ENCODE results near the gene QPRT.

QPRT gene

GRCh38 chr16:29675811-29676643, 3.0 kb upstream of the QPRT start:
- no peak overlapping the region for H3K27ac ChIP-seq (ENCODE audit: extremely low read depth, low read depth, low read length)
- POLR2A ChIA-PET: interaction anchor here (0.7 kb wide), 1 partner anchor 100 kb away, joined by 3 read pairs; no protein-coding TSS in a partner anchor
- no peak overlapping the region for H3K4me3 ChIP-seq (ENCODE audit: low read depth, low read length)
- CTCF ChIA-PET: interaction anchor here (0.6 to 1.3 kb wide), 6 partner anchors 11 to 703 kb away, joined by 3 to 5 read pairs (median 3); no protein-coding TSS in a partner anchor
- H3K4me1 ChIP-seq (ENCODE audit: control insufficient read depth, insufficient read depth, low read length): peaks cover 3% of the 10 kb centered on the region; the same call in 1 of the 2 replicates
- no peaks in the 10 kb centered on the region for H3K9me3 ChIP-seq (ENCODE audit: control insufficient read depth, insufficient read depth, low read depth, low read length)
- no peaks in the 10 kb centered on the region for H3K36me3 ChIP-seq (ENCODE audit: control insufficient read depth in 2 of 2, insufficient read depth in 1 of 2, low read length in 2 of 2)
- TF ChIP-seq ZIC2 (tag by site-specific recombination; IDR thresholded peaks at IDR 0.05) (no peak), ZNF747 (tag by site-specific recombination; IDR thresholded peaks at IDR 0.05) (no peak), ZNF366 (tag by site-specific recombination; conservative IDR thresholded peaks at IDR 0.05) (no peak), ZNF560 (tag by site-specific recombination; IDR thresholded peaks at IDR 0.05; ENCODE audit: borderline replicate concordance) (no peak), ZBTB44 (tag by site-specific recombination; IDR thresholded peaks at IDR 0.05) (no peak), OSR2 (tag by site-specific recombination; IDR thresholded peaks at IDR 0.05) (no peak), ZNF19 (tag by site-specific recombination; IDR thresholded peaks at IDR 0.05; ENCODE audit: low read depth) (no peak), ZNF76 (tag by site-specific recombination; IDR thresholded peaks at IDR 0.05; ENCODE audit: borderline replicate concordance, low read depth) (peak; percentile 26; the same call in 1 of the 2 replicates), ZNF121 (tag by site-specific recombination; IDR thresholded peaks at IDR 0.05) (peak; percentile 93), ZNF548 (tag by site-specific recombination; IDR thresholded peaks at IDR 0.05) (no peak), ZNF670 (tag by site-specific recombination; IDR thresholded peaks at IDR 0.05; ENCODE audit: low read depth) (no peak), ZNF350 (tag by site-specific recombination; IDR thresholded peaks at IDR 0.05) (no peak), OVOL3 (tag by site-specific recombination; IDR thresholded peaks at IDR 0.05) (no peak), ZNF248 (tag by site-specific recombination; IDR thresholded peaks at IDR 0.05) (no peak), ZNF785 (tag by site-specific recombination; IDR thresholded peaks at IDR 0.05) (no peak), ZNF501 (tag by site-specific recombination; IDR thresholded peaks at IDR 0.05) (no peak), ZFP3 (tag by site-specific recombination; IDR thresholded peaks at IDR 0.05; ENCODE audit: low read depth) (no peak), ZNF518A (tag by site-specific recombination; conservative IDR thresholded peaks at IDR 0.05; ENCODE audit: low read depth) (no peak), ZNF280D (tag by site-specific recombination; IDR thresholded peaks at IDR 0.05) (no peak), ZSCAN23 (tag by site-specific recombination; IDR thresholded peaks at IDR 0.05) (no peak), ZNF623 (tag by site-specific recombination; IDR thresholded peaks at IDR 0.05) (no peak), ZBTB10 (tag by site-specific recombination; IDR thresholded peaks at IDR 0.05) (no peak), ZNF571 (tag by site-specific recombination; IDR thresholded peaks at IDR 0.05) (no peak), ZSCAN16 (tag by site-specific recombination; IDR thresholded peaks at IDR 0.05) (no peak), ZNF2 (tag by site-specific recombination; IDR thresholded peaks at IDR 0.05) (no peak)
